Activated T-helper 1 cell treated with anti-CD3 and anti-CD28 coated beads, Interleukin-2, amount 50 U/mL, for 16 hours (primary cell): Measurements from ENCODE around the gene TMEM219.
"Not testable (repeated sequence)": the region's sequence is repeated elsewhere in the genome, so short reads cannot be mapped to it uniquely, and the experiment has no call there.

Experiments used
- DNase-seq, 2 donors: peaks; one replicate each; pipeline ENCODE4 v3.0.0-alpha.2; 2020; ENCODE audit warnings: low read depth in 1 of 2, low spot score in 1 of 2

TMEM219 gene

GRCh38 chr16:30010844-30011713, 49.2 kb downstream of the TMEM219 start, which contains the start of gene DOC2A:
Gene DOC2A (minus strand): TSS chr16:30011027. CDS start chr16:30010222, 805 bp downstream.
- no peak for DNase-seq

DNA sequence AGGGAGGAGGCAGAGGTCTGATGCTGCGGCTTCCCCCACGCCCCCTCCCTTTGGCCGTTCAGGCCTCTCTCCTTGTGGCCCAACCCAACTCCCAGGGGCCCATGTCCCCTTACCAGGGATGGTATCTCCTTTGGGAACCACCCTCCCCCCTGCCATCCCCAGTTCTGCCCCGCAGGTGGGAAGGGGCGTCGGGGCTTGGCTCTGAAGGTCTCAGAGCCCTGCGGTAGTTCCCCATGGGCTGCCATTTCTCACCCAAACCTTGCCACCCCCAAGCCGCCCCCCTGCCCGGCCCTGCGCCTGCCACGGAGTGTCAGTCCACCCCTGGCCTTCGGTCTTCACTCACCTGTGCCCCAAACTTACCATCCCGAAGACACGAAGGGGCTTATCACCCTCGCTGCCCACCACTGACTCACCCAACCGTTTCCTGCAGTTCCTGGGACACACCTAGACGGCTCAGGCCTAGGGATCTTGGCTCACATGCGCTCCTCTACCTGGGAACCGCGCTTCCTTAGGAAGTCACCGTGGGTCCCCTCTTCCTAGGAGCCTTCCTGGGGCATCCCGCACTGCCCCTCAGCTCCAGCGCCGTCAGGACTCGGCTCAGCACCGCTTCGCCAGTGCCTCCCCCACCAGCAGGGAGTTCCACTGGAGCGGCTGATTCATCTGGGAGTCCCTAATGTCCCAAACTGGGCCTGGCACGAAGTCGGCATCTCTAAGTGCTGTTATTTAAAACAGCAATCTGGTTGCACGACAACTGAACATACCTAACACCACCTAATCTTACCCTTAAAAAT, 50.0 kb downstream of the TMEM219 start:
- no peak for DNase-seq

GRCh38 chr16:30012598-30012997, 50.7 kb downstream of the TMEM219 start:
- not testable (repeated sequence) for DNase-seq

DNA sequence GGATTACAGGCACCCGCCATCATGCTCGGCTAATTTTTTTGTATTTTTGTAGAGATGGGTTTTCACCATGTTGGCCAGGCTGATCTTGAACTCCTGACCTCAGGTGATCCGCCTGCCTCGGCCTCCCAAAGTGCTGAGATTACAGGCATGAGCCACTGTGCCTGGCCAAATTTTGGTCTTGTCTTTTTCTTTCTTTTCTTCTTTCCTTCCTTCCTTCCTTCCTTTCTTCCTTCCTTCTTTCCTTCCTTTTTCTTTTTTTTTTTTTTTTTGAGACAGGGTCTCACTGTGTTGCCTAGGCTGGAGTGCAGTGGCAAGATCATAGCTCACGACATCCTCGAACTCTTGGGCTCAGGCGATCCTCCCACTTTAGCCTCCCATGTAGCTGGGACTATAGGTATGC, 53.6 kb downstream of the TMEM219 start:
- not testable (repeated sequence) for DNase-seq

DNA sequence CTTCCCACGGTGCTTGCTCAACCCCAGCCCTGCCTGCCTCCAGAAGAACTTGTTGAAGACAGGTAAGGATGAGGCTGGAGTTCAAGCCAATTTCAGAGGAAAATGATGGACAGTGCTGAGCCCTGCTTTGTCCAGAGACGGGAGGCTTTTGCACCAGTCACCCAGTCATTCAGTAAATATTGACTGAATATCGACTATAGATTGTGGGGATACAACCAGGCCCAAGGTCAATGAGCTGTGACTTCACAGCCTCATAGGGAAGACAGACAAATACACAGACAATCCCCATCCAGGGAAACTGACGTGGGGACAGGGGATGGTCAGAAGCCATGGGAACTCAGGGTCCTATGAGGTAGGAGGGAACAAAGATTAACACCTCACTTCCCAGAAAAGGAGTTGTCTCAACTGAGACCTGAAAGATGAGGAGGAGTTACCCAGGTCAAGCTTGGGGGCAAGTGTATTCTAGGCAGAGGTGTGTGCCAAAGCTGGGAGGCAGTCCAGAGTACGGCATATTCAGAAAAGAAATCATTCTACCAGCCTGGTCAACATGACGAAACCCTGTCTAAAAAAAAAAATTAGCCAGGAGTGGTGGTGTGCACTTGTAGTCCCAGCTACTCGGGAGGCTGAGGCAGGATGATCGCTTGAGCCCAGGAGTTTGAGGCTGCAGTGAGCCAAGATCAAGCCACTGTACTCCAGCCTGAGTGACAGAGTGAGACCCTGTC, 54.8 kb downstream of the TMEM219 start:
- DNase-seq: no peak

DNA sequence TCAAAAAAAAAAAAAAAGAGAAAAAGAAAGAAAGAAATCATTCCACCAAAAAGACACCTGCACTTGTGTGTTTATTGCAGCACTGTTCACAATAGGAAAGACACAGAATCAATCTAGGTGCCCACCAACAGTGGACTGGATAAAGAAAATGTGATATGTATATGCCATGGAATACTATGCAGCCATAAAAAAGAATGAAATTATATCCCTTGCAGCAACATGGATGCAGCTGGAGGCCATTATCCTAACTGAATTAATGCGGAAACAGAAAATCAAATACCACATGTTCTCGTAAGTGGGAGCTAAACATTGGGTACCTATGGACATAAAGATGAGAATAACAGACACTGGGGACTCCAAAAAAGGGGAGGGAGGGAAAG, 55.4 kb downstream of the TMEM219 start:
- DNase-seq: no peak

- DNase-seq: not testable (repeated sequence)
Observed at GRCh38 chr16:30017937-30018336, 56.1 kb downstream of the TMEM219 start.

DNA sequence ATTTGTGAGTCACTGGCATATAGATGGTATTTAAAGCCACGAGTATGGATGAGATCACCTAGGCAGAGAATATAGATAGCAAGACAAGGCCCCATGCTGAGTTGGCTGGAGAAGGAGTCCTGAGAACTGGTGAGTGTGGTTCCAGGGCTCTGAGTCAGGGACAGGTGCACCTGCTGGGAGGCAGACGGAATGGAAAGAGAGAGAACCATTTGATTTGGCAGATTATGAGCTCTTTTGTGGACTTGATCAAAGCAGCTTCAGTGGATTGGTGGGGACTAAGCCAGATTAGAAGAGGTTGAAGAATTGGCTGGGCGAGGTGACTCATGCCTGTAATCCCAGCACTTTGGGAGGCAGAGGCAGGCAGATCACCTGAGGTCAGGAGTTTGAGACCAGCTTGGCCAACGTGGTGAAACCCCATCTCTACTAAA, 56.9 kb downstream of the TMEM219 start:
- no peak for DNase-seq
